HAP-1 (cell line): ENCODE measurements around the gene DAB2.

Experiments
- DNase-seq, 2 experiments: peaks; one replicate each; pipeline ENCODE4 v3.0.0-alpha.2; 2016 to 2020; ENCODE audit warnings: low spot score in 2 of 2
- H3K27me3 ChIP-seq: fragments of 250-450 bp; sonication (Bioruptor Pico); 2 replicates; pipeline ENCODE4 v1.5.1; 2020; ENCODE audit warnings: low read depth, mild to moderate bottlenecking, moderate library complexity
- H3K36me3 ChIP-seq: fragments of 250-450 bp; sonication (Bioruptor Pico); replicated peaks from 2 replicates; pipeline ENCODE4 v1.5.1; 2020; ENCODE audit warnings: mild to moderate bottlenecking
- H3K4me1 ChIP-seq: fragments of 250-450 bp; sonication (Bioruptor Pico); 2 replicates; pipeline ENCODE4 v1.5.1; 2020; ENCODE audit warnings: mild to moderate bottlenecking
- H3K4me3 ChIP-seq: fragments of 250-450 bp; sonication (Bioruptor Pico); 2 replicates; pipeline ENCODE4 v1.5.1; 2020; ENCODE audit warnings: mild to moderate bottlenecking, moderate library complexity
- H3K9me3 ChIP-seq: fragments of 250-450 bp; sonication (Bioruptor Pico); 2 replicates; pipeline ENCODE4 v1.5.1; 2020; ENCODE audit warnings: mild to moderate bottlenecking, moderate library complexity
- in situ Hi-C: fragments of 300-500 bp; cut with MboI; formaldehyde crosslinking; loops from 3 replicates; pipeline ENCODE4 v1.14.3; 2020; ENCODE audit warnings: low sequenced_read_pairs, inconsistent platforms, mixed read lengths

Gene DAB2

DNA sequence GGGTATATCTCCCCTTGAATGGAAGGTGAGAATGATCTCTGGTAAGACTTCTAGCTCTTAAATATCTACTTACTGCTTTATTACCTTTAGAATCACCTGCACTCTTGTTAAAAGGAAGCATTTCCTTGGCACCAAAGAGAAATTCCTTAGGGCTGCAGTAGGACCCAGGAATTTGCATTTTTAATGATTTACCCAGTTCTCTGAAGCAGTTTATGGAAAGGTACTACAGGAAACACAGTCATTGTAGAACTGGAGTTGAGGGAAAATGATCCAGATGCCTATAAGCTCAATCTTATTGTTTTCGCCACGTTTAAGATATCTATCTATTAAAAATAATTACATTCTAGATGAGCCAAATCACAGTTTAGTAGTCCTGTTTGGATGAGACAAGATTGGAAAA is 51.0 kb downstream of the DAB2 start:
- Histone ChIP-seq H3K4me1 (no peaks in the 10 kb centered on the region; the same call in 1 of the 2 replicates), H3K27me3 (no peaks in the 10 kb centered on the region), H3K9me3 (no peaks in the 10 kb centered on the region), H3K4me3 (no peak overlapping the region), H3K36me3 (no peaks in the 10 kb centered on the region)
- no peak for DNase-seq
- in situ Hi-C loops, result no loop called here

- Histone ChIP-seq H3K9me3 (no peaks in the 10 kb centered on the region), H3K4me3 (no peak overlapping the region), H3K4me1 (no peaks in the 10 kb centered on the region; the same call in 1 of the 2 replicates), H3K27me3 (no peaks in the 10 kb centered on the region), H3K36me3 (no peaks in the 10 kb centered on the region)
- DNase-seq, result no peak
- in situ Hi-C loops, result no loop called here
Measured at GRCh38 chr5:39371367-39371635, 53.5 kb downstream of the DAB2 start.

DNA sequence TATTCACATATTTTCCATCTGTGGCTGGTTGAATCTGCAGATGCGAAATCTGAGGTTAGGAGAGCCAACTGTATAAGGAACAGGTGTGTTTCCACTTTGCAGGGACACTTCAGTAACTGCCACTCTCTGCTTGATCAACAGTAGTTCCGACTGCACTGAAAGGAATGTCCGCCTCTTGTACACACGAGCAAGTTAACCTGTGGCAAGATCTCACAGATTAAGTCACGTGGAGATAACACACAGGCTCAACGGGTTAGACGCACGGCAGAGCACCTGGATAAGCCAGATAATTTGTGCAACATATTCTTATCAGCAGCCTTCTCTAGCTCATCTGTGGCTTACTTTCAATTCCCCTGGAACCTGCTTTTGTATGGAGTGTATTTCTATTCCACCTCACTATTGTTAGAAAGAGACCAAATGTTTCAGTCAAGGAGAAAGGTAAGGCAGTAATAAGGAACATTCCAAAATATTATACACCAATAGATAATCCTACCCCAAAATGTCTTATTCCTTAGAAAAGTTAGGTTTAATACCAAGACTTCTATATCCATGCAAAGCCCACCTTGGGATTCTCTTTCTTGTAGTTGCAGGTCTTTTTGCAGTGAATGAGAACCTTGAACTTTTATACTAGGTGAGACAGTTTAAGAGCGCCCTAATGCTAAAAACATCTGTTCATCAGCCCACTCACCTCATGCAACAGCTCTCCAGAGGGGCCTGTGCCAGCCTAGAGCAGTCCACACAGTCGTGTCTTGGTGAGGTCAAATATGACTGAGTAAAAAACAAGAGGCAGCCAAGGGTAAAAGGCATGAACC is 54.0 kb downstream of the DAB2 start:
- no peaks in the 10 kb centered on the region; the same call in 1 of the 2 replicates for H3K4me1 ChIP-seq
- no peaks in the 10 kb centered on the region for H3K9me3 ChIP-seq
- no peak overlapping the region for H3K4me3 ChIP-seq
- no peak for DNase-seq
- no peaks in the 10 kb centered on the region for H3K36me3 ChIP-seq
- in situ Hi-C loops, result no loop called here
- no peaks in the 10 kb centered on the region for H3K27me3 ChIP-seq

GRCh38 chr5:39369123-39369815 is 55.5 kb downstream of the DAB2 start:
- H3K4me1 ChIP-seq, result no peaks in the 10 kb centered on the region; the same call in 1 of the 2 replicates
- no peak for DNase-seq
- no peaks in the 10 kb centered on the region for H3K27me3 ChIP-seq
- H3K4me3 ChIP-seq, result no peak overlapping the region
- in situ Hi-C loops, result no loop called here
- no peaks in the 10 kb centered on the region for H3K9me3 ChIP-seq
- H3K36me3 ChIP-seq, result no peaks in the 10 kb centered on the region

GRCh38 chr5:39368116-39368515 is 56.7 kb downstream of the DAB2 start:
- in situ Hi-C loops, result no loop called here

GRCh38 chr5:39367711-39368110 is 57.1 kb downstream of the DAB2 start:
- DNase-seq, result no peak
- no peaks in the 10 kb centered on the region for H3K9me3 ChIP-seq
- in situ Hi-C loops, result no loop called here
- no peaks in the 10 kb centered on the region for H3K36me3 ChIP-seq
- no peaks in the 10 kb centered on the region; the same call in 1 of the 2 replicates for H3K4me1 ChIP-seq
- no peaks in the 10 kb centered on the region for H3K27me3 ChIP-seq
- no peak overlapping the region for H3K4me3 ChIP-seq

More at GRCh38 chr5:39368116-39368515, 56.7 kb downstream of the DAB2 start:
- Histone ChIP-seq H3K9me3 (no peaks in the 10 kb centered on the region), H3K4me1 (no peaks in the 10 kb centered on the region; the same call in 1 of the 2 replicates), H3K4me3 (no peak overlapping the region), H3K36me3 (no peaks in the 10 kb centered on the region), H3K27me3 (no peaks in the 10 kb centered on the region)
- DNase-seq, result no peak

DNA sequence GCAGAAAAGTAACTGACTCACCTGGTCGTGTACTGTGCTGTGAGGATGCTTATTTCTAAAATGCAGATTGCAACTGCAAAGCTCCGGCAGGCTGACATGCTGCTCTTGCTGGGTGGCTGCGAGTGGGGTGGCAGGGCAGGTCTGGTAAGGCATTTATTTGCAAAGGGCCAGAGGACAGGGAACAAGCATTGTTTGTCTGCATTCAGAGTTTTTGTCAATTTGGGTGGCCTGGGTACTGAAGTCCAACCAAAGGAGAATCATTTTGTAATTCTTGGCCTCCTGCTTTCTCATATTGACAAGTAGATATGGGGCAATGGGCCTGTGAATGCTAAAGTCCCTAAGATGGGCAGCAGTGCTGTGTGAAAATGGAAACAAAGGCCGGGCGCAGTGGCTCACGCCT is 60.4 kb downstream of the DAB2 start, which contains the start of gene C9:
Gene C9 (minus strand): TSS at position 129 of the 400 bp plus-strand sequence. CDS start 31 bp downstream, at position 98.
- no peak for DNase-seq
- in situ Hi-C loops, result no loop called here
- H3K36me3 ChIP-seq, result no peaks in the 10 kb centered on the region

DNA sequence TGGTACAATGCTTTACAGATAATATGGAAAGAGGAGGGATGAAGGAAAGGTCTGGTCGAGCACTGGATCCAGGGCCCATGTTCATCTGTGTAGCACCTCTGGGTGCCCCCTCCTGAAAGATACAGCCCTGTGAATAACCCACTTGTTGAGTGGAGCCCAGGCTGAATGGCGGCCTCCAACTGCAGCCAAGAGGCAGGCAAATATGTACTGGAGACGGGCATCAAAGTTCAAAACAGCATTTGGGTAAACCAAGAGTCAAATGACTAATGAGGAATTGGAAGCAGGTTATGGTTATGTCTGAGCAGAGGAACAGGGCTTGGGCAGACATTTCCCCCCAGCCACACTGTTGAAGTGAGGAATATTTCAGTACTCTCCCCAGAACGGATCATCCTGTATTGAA is 61.6 kb downstream of the DAB2 start:
- Histone ChIP-seq H3K4me3 (no peak overlapping the region), H3K27me3 (no peaks in the 10 kb centered on the region), H3K36me3 (no peaks in the 10 kb centered on the region), H3K9me3 (no peaks in the 10 kb centered on the region), H3K4me1 (no peaks in the 10 kb centered on the region)
- in situ Hi-C loops, result no loop called here
- DNase-seq, result no peak

More for the DNA sequence above, 60.4 kb downstream of the DAB2 start, which contains the start of gene C9:
- no peak within 1 kb of the TSS for H3K4me3 ChIP-seq
- no peaks in the 10 kb centered on the region for H3K4me1 ChIP-seq
- H3K27me3 ChIP-seq, result no peaks in the 10 kb centered on the region
- no peaks in the 10 kb centered on the region for H3K9me3 ChIP-seq

DNA sequence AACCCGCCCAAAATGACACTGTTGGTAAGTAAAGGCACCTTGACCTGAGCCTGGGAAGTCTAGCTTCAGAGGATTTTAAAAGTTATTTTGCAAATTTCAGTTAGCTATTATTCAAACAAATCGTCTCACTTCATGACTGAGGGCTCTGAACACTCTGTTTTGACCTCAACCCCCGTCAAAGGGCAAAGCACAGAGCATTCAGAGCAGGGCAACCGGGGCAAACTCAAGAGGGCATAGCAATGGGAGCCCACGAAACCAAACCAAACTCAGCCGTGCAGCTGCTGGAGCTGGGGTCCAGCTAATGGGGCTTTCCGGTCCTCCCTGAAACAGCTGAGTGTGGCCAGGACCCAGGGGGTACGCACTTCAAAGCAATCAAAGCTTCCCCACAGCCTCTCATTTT is 62.1 kb downstream of the DAB2 start:
- H3K27me3 ChIP-seq, result no peaks in the 10 kb centered on the region
- no peak for DNase-seq
- no peaks in the 10 kb centered on the region for H3K4me1 ChIP-seq
- H3K9me3 ChIP-seq, result no peaks in the 10 kb centered on the region
- no peaks in the 10 kb centered on the region for H3K36me3 ChIP-seq
- in situ Hi-C loops, result no loop called here
- no peak overlapping the region for H3K4me3 ChIP-seq

DNA sequence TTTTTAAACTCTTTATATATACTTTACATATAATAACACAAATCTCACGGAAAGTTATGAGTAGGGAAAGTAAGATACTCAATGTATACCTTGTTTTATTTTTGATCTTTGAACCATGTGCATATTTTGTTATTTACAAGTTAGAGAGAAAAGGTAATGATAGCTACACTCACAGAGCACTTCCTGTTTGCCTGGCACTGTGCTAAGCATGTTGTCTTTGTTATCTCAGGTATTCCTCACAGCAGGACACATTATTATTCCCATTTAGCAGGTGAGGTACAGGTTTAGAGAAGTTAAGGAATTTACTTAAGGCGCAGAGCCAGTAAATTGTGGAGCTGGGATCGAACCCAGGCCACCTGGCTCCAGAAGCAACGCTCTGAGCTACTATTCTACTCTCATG is 63.5 kb downstream of the DAB2 start:
- Histone ChIP-seq H3K36me3 (no peaks in the 10 kb centered on the region), H3K4me1 (no peaks in the 10 kb centered on the region), H3K27me3 (no peaks in the 10 kb centered on the region), H3K4me3 (no peak overlapping the region), H3K9me3 (no peaks in the 10 kb centered on the region)
- no peak for DNase-seq
- in situ Hi-C loops, result no loop called here

- Histone ChIP-seq H3K9me3 (no peaks in the 10 kb centered on the region), H3K4me1 (no peaks in the 10 kb centered on the region), H3K4me3 (no peak overlapping the region), H3K36me3 (no peaks in the 10 kb centered on the region), H3K27me3 (no peaks in the 10 kb centered on the region)
- DNase-seq, result no peak
- in situ Hi-C loops, result no loop called here
Measured at GRCh38 chr5:39360471-39361111, 64.2 kb downstream of the DAB2 start.

DNA sequence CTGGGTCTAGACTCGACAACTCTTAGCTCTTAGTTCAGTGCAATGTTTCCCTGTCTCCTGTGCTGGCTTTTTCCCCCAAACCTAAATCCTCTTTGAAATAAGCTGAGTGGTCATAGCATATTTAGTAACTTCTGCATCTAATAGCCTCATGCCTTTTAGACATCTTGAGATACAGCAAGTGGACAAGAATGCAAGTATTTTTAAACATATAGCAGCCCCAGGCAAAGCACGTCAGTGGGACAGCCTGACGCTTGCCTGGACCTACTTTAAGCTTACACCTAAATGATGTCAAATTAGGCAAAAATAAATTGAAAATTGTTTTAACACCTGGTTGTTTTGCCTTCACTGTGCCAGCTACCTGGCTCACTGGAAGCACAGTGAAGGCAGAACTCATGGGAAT is 68.5 kb downstream of the DAB2 start:
- no peak for DNase-seq
- no peaks in the 10 kb centered on the region for H3K4me1 ChIP-seq
- H3K36me3 ChIP-seq, result no peaks in the 10 kb centered on the region
- no peaks in the 10 kb centered on the region for H3K9me3 ChIP-seq
- no peak overlapping the region for H3K4me3 ChIP-seq
- no peaks in the 10 kb centered on the region for H3K27me3 ChIP-seq
- in situ Hi-C loops, result no loop called here

GRCh38 chr5:39355324-39355723 is 69.5 kb downstream of the DAB2 start:
- no peak for DNase-seq
- Histone ChIP-seq H3K4me1 (no peaks in the 10 kb centered on the region), H3K36me3 (no peaks in the 10 kb centered on the region), H3K4me3 (no peak overlapping the region), H3K9me3 (no peaks in the 10 kb centered on the region), H3K27me3 (no peaks in the 10 kb centered on the region)
- in situ Hi-C loops, result no loop called here
